Mucosa of stomach (tissue), 1 donor: ENCODE measurements around the gene ZMIZ1.
A peak's percentile ranks its signal among the peaks of the same experiment; 100 is the strongest.

ENCODE experiments used
- H3K27me3 ChIP-seq: one replicate; pipeline ENCODE4 v1.7.0; 2013; ENCODE audit warnings: mild to moderate bottlenecking, low read length; ENCODE audit not compliant: control insufficient read depth, insufficient read depth
- H3K36me3 ChIP-seq: one replicate; pipeline ENCODE4 v1.7.0; 2013; ENCODE audit warnings: low read length; ENCODE audit not compliant: control insufficient read depth, insufficient read depth
- H3K4me1 ChIP-seq: one replicate; pipeline ENCODE4 v1.7.0; 2013; ENCODE audit warnings: mild to moderate bottlenecking, low read length; ENCODE audit not compliant: control insufficient read depth, insufficient read depth
- H3K4me3 ChIP-seq: one replicate; pipeline ENCODE4 v1.7.0; 2013; ENCODE audit warnings: low read length
- H3K9ac ChIP-seq: one replicate; pipeline ENCODE4 v1.7.0; 2013; ENCODE audit warnings: mild to moderate bottlenecking, low read length, moderate library complexity
- H3K9me3 ChIP-seq: one replicate; pipeline ENCODE4 v1.7.0; 2013; ENCODE audit warnings: mild to moderate bottlenecking, low read length, moderate library complexity; ENCODE audit not compliant: control insufficient read depth
- donor health status: Pancreatic carcinoma.

The ZMIZ1 gene

DNA sequence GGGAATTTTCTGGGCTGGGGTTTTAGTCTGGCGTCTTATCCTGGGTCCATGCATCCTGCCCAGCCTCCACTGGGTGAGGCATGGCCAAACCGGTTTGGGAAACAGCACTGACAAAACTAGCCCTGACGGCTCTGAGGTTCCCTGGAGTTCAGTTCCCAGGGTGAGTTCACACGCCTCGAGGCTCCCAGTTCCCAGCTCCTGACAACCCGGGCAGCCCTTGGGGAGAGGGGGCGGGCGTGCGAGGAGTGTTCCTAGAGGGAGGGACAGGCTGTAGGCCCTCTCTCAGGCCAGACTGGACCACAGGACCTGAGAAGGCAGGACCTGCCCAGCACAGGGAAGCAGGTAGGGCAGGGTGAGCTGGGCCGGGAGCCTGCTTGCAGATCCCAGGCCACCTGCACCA lies 196.2 kb downstream of the ZMIZ1 start:
- Histone ChIP-seq H3K4me1 (peaks cover 73% of the 10 kb centered on the region), H3K9ac (no peak overlapping the region), H3K4me3 (no peak overlapping the region), H3K27me3 (no peaks in the 10 kb centered on the region), H3K9me3 (no peaks in the 10 kb centered on the region), H3K36me3 (peaks cover 6% of the 10 kb centered on the region)

DNA sequence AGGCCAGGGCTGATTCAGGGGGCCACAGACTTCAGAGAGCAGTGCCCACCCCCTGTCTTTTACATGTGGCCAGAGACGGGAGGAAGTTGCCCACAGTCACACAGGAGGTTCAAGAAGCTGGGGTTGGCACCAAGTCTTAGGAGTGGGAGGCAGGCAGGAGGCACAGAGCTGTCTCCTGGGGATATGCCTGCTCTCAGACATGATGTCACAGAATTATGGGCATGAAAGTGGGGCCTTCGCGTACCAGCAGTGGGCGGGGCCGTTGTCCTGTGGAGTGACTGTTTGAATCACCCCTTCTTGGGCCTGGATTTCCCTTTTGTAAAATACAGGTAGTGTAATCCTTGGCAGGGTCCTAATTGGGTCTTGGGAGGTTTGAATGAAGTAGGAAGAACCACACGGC lies 197.3 kb downstream of the ZMIZ1 start:
- no peaks in the 10 kb centered on the region for H3K27me3 ChIP-seq
- no peaks in the 10 kb centered on the region for H3K9me3 ChIP-seq
- peaks cover 72% of the 10 kb centered on the region for H3K4me1 ChIP-seq
- H3K4me3 ChIP-seq, result no peak overlapping the region
- peaks cover 11% of the 10 kb centered on the region for H3K36me3 ChIP-seq
- H3K9ac ChIP-seq, result peak overlapping the region; percentile 29

DNA sequence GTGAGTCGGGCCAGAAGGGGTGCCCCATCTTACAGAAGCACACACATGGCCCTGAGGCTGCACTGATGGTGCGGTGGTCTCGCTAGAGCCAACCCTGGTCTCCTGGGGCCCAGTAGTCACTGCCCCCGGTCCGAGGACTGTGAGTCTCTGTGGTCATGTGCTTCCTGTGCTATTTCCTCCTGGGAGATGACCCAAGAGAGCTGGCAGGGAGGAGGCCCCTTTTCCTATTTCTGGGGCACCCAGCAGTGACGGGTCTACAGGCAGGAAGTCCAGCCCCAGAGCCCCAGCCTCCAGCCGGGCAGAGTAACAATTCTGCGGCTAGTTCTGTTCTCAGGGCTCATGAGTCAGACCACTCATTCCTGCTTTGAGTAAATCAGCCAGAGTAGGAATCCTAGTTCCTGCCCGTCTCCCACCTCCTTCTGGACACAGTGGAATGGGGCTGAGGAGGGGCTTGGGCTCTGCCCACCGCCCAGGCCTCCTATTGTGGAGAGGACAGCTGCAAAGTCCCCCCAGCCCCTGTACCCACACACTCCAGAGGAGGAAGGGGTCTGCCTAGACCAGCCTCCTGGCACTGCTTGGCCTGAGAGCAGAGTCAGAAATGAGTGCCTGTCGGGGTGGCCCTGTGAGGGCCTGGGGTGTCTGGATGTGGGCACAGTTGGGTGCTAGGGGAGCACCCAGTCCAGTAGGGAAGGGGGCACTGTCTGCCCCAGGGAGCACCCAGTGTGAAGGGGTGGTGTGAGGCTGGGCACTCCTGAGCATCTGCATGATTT lies 198.0 kb downstream of the ZMIZ1 start:
- Histone ChIP-seq H3K9ac (peak overlapping the region; percentile 37), H3K36me3 (peaks cover 11% of the 10 kb centered on the region), H3K4me3 (no peak overlapping the region), H3K9me3 (no peaks in the 10 kb centered on the region), H3K27me3 (no peaks in the 10 kb centered on the region), H3K4me1 (peaks cover 71% of the 10 kb centered on the region)

DNA sequence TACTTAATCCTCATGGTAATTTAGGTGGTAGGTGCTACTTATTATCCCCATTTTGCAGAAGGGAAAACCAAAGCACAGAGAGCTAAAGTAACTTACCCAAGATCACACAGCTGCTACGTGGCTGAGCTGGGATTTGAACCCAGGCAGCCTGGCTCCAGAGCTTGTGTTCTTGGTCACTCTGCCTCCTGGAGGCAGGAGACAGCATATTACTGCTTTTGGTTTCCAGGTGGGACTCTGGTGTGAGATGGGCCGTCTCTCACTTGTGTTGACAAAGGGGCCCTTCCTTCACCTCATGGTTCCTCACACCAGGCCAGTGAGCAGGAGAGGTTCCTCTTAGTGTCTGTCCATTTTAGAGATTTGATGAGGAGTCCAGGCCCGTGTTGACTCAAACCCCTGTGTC lies 198.7 kb downstream of the ZMIZ1 start:
- Histone ChIP-seq H3K9ac (no peak overlapping the region), H3K27me3 (no peaks in the 10 kb centered on the region), H3K4me1 (peaks cover 75% of the 10 kb centered on the region), H3K9me3 (no peaks in the 10 kb centered on the region), H3K4me3 (no peak overlapping the region), H3K36me3 (peaks cover 11% of the 10 kb centered on the region)

DNA sequence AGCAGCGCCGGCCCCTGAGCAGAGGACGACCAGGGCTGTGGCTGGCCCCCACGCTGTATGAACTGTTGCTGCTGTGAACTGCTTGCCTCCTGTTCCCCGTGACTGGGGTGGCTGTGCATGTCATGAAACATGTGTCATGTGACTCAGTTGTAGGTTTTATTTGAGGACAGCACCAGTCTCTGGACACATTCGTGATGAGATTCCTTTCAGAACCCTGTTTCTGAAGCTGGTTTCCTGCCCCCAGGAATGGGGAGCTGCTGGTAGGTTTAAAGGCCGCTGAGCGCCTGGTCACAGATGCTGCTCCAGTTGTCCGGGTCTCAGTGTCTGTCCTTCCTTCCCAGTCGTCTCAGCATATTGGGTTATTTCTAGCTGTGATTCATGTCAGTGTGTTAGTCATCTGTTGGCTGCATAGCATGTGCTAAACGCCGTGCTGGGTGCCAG lies 199.4 kb downstream of the ZMIZ1 start:
- Histone ChIP-seq H3K36me3 (peaks cover 11% of the 10 kb centered on the region), H3K4me3 (no peak overlapping the region), H3K27me3 (no peaks in the 10 kb centered on the region), H3K9ac (no peak overlapping the region), H3K9me3 (no peaks in the 10 kb centered on the region), H3K4me1 (peaks cover 77% of the 10 kb centered on the region)

DNA sequence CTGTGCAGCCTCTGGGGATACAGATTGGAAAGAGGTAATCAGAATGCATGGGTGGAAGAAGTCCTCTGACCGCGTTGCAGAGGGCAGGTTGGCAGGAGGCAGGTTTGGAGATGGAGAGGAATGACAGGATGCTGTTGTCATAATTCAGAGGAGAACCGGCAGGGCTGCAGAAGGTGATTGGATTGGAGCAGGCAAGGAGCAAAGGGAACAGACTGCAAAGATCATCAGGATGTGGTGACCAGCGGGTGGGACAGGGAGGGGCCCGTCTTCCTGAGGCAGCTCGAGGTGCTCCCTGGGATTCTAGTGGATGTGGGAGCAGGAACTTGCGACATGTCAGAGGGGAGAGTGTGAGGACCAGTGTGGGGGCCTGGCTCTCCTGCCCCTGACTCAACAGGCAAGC lies 200.0 kb downstream of the ZMIZ1 start:
- Histone ChIP-seq H3K4me3 (no peak overlapping the region), H3K4me1 (peaks cover 77% of the 10 kb centered on the region), H3K27me3 (no peaks in the 10 kb centered on the region), H3K9ac (no peak overlapping the region), H3K36me3 (peaks cover 8% of the 10 kb centered on the region), H3K9me3 (no peaks in the 10 kb centered on the region)

DNA sequence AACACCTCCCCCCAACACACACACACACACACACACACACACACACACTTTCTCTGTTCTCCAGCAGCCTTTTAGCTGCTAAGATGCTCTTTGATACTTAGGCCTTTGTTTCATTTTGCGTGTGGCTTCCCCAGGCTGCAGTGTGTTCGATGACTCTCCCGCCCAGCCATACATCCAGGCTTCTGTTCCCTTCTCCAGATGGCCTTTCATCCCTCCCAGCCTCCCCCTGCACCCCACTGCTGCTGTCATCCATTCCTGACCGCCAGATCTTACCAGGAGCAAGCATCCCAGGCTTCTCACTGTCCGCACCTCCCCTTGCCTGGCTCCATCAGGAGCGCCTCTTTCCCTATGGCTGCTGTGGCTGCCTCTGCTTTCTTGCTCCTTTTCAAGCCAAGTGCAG lies 200.7 kb downstream of the ZMIZ1 start:
- H3K27me3 ChIP-seq, result no peaks in the 10 kb centered on the region
- no peak overlapping the region for H3K9ac ChIP-seq
- H3K9me3 ChIP-seq, result no peaks in the 10 kb centered on the region
- peaks cover 8% of the 10 kb centered on the region for H3K36me3 ChIP-seq
- no peak overlapping the region for H3K4me3 ChIP-seq
- peaks cover 77% of the 10 kb centered on the region for H3K4me1 ChIP-seq

DNA sequence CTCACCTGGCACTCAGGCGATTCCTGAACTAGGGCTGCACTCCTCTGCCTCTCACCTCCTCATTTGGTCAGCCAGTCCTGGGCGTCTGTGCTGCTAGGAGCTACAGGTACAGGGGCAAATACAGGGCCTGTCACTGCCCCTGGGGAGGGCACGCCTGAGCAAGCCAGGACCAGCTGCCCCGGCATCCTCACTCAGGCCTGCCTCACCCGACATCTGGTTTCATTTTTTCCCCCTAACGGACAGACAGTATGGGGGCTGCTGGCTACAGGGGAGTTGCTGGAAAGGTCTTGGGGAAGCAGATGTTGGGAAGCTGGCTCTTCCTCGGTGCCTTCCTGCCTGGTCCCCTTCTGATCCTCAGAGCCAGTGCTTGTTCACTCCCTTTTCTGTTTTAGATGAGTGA lies 201.2 kb downstream of the ZMIZ1 start:
- H3K36me3 ChIP-seq, result peaks cover 8% of the 10 kb centered on the region
- no peaks in the 10 kb centered on the region for H3K27me3 ChIP-seq
- H3K9ac ChIP-seq, result no peak overlapping the region

DNA sequence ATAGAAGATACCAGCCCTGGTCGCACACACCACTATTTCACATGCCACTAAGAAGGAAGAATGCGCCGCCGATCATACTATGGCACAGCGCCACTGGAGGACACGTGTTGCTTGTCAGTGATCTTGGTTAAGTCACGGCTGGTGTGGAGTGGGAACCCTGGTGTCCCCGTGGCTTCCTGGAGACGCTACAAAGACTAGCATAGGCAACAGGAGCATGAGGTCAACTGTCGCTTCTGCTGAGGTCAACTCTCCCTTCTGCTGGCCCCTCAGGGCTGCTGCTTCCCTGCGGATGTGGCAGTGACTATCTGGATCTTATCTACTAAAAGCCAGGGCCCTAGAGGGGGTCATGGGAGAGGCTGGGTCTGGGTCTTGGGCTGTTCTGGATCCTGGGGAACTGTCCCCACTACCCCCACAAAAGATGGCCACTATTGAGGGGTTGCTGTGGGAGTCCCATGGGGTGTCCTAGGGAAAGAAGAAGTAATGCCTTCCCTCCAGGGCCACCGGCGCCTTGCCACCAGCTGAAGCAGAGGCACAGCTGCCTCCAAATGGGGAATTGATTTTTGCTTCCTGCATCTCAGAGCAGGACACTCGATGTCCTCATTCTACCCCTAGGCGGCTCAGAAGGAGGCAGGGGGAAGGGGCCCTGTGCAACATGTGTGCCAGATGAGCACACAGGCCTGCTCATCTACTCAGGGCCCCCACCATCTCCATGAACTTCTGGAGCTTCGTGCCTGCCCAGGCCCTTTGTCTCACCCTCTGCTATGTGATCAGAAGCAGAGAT lies 201.9 kb downstream of the ZMIZ1 start:
- no peaks in the 10 kb centered on the region for H3K27me3 ChIP-seq
- no peaks in the 10 kb centered on the region for H3K9me3 ChIP-seq
- peaks cover 77% of the 10 kb centered on the region for H3K4me1 ChIP-seq
- no peak overlapping the region for H3K9ac ChIP-seq
- H3K36me3 ChIP-seq, result peaks cover 8% of the 10 kb centered on the region
- no peak overlapping the region for H3K4me3 ChIP-seq

More for the DNA sequence above, 201.2 kb downstream of the ZMIZ1 start:
- no peaks in the 10 kb centered on the region for H3K9me3 ChIP-seq
- H3K4me1 ChIP-seq, result peaks cover 77% of the 10 kb centered on the region
- no peak overlapping the region for H3K4me3 ChIP-seq

DNA sequence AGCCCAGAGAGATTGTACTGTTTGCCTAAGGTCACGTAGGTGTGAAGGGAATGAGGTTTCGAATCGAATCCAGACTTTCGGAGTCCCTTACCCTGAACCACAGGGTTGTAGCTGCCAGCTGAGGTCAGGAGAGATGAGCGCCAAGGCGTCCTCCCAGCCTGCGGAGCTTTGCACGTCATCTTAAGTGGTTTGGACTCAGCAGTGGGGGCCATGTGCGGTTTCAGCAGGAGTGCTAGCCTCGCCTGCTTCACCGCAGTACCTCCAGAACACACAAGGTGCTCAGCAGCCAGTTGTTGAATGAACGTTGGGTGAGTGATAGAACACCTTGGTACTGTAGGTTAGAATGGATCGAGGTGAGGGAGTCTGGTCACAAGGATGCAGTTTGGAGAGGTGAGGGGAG lies 203.6 kb downstream of the ZMIZ1 start:
- H3K9ac ChIP-seq, result no peak overlapping the region
- peaks cover 67% of the 10 kb centered on the region for H3K4me1 ChIP-seq
- no peaks in the 10 kb centered on the region for H3K27me3 ChIP-seq
- no peaks in the 10 kb centered on the region for H3K9me3 ChIP-seq
- H3K36me3 ChIP-seq, result peaks cover 8% of the 10 kb centered on the region
- no peak overlapping the region for H3K4me3 ChIP-seq

DNA sequence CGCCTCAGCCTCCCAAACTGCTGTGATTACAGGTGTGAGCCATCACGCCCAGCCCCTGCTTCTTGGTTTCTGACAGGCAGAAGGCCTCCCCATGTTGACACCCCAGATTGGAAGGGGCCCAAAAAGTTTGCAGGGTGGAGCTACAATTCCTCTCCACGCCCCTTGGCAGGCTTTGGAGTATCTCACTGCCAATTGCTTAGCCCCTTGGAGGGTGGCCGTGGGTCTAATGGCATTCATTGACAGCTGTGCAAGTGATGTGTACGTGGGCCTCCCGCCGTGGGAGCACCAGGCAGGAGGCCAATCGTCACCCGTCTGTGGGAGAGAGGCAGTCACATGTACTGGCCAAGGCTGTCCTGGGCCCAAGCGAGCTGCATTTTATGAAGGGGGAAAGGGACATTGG lies 204.8 kb downstream of the ZMIZ1 start:
- Histone ChIP-seq H3K9ac (no peak overlapping the region), H3K4me3 (no peak overlapping the region), H3K36me3 (peaks cover 14% of the 10 kb centered on the region), H3K4me1 (peaks cover 60% of the 10 kb centered on the region), H3K9me3 (no peaks in the 10 kb centered on the region), H3K27me3 (no peaks in the 10 kb centered on the region)

DNA sequence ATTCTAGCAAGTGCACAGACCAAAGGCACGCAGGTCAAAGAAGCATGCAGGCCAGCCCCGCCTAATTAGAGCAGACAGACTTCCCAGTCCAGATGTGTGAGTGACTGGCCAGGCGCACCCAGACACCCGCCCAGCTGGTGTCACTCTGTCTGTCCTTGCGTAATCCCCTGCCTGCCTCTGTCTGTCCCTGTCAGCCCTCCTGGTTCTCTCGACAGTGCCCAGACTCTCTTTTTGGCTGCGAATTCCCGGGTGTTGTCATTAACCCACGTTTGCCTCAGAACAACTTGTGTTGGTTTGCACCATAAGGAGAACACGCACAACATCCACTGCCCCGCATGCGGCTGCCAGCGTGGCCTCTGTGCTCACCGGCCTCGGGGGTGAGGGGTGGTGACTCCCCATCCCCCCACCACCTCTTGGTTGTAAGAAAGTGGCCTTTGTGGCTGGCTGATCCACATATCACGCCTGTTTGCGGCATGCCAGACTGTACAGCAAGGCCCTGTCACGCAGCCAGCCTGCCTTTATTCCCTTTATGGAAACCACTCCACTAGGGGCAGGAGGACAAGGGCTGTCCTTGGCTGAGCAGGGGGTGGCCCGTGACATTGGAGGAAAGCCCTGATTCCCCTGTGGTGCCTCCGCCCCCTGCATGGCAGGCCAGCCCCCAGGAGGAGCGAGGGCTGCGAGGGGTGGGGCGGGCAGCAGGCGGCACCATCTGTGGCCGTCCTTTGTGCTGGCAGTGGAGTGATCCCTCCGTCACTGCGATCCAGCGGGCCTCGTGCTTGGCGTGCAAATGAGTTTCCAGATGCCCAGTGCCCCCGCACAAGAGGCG lies 205.7 kb downstream of the ZMIZ1 start:
- Histone ChIP-seq H3K9ac (peak overlapping the region; percentile 7), H3K4me3 (no peak overlapping the region), H3K36me3 (peaks cover 14% of the 10 kb centered on the region), H3K9me3 (no peaks in the 10 kb centered on the region), H3K27me3 (no peaks in the 10 kb centered on the region), H3K4me1 (peaks cover 60% of the 10 kb centered on the region)
